Erythroblast (primary cell): Measurements from ENCODE around the gene TNFAIP8.

ENCODE experiments used
- GATA1 ChIP-seq: IDR thresholded peaks from 2 replicates; pipeline ENCODE4 v1.6.1; 2011; ENCODE audit warnings: low read depth, mild to moderate bottlenecking, control low read depth, low read length, moderate library complexity
- POLR2A ChIP-seq: IDR thresholded peaks from 2 replicates; pipeline ENCODE4 v1.6.1; 2011; ENCODE audit warnings: mild to moderate bottlenecking, low read length

DNA sequence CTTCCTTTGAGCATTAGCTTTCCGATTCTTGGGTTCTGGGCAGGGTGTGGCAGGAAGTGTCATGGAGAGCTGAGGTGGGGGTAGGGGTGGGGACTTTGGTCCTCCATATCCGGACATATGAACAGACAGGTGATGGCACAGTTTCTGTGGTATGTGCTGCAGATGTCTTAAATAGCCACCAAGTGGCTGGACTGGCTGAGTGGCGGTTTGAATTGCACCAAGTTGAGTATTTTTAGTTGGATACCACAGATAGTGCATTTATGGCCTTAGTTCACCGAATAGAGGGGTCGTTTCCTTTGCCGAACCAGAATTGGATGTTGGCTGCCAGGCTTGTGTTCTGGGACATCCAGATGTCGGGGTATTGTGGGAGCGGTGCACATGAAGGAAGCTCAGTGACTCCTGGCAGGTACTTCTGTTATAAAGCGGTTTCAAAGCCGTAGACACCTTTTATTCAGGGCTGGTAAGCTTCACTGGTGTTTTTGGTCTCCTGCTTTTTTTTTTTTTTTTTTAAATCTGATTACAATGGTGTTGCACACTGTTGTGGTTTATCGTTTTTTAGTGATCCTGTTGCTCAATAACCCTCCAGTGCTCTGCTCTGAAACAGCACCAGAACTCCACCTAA, 15.1 kb upstream of the TNFAIP8 start:
- TF ChIP-seq POLR2A (no peak), GATA1 (no peak)
